Transverse colon (tissue), 4 donors: ENCODE measurements around the gene DEK. TPM values are rescaled to one million over a fixed set of nuclear protein-coding genes. Genes with fewer than 3 reads are reported as not detected.
"Not testable (repeated sequence)": the region's sequence is repeated elsewhere in the genome, so short reads cannot be mapped to it uniquely, and the experiment has no call there.

Experiments
- DNase-seq: peaks from one replicate; pipeline ENCODE4 v3.0.0-alpha.2; 2019
- H3K27ac ChIP-seq, 4 donors: fragments of 200-600 bp; sonication (generic); 2 replicates each; pipeline ENCODE4 v1.5.1; 2016 to 2018; ENCODE audit warnings: inconsistent platforms in 4 of 4
- H3K27me3 ChIP-seq: fragments of 200-600 bp; sonication (generic); 2 replicates; pipeline ENCODE4 v1.5.1; 2017; ENCODE audit warnings: inconsistent platforms
- H3K36me3 ChIP-seq, 4 donors: fragments of 200-600 bp; sonication (generic); 2 replicates each; pipeline ENCODE4 v1.5.1; 2017 to 2019; ENCODE audit warnings: inconsistent platforms in 4 of 4
- H3K4me1 ChIP-seq, 4 donors: fragments of 200-600 bp; sonication (generic); 2 replicates each; pipeline ENCODE4 v1.5.1; 2017 to 2020; ENCODE audit warnings: inconsistent platforms in 4 of 4
- H3K4me3 ChIP-seq, 4 donors: fragments of 200-600 bp; sonication (generic); 1 replicate in 1 of 4; 2 replicates in 3 of 4; pipeline versions ENCODE4 v1.5.1 to v1.6.1; 2017 to 2019; ENCODE audit warnings: inconsistent platforms in 4 of 4
- H3K9me3 ChIP-seq, 2 donors: fragments of 200-600 bp; sonication (generic); 2 replicates each; pipeline ENCODE4 v1.5.1; 2017 to 2019; ENCODE audit warnings: inconsistent platforms in 2 of 2
- CTCF ChIP-seq, 5 experiments: fragments of 200-600 bp in 3 of 5; fragments of 450-650 bp in 2 of 5; sonication (generic) in 3 of 5; IDR thresholded peaks; 1 replicate in 2 of 5; 2 replicates in 3 of 5; pipeline ENCODE4 v1.5.1; 2016 to 2017; ENCODE audit warnings: antibody characterized with exemption in 5 of 5, inconsistent platforms in 3 of 5, mild to moderate bottlenecking in 2 of 5, moderate library complexity in 1 of 5
- EP300 ChIP-seq: sonication (generic); formaldehyde crosslinking; IDR thresholded peaks from one replicate; pipeline ENCODE4 v1.6.1; 2017; ENCODE audit warnings: antibody characterized with exemption, low read depth
- POLR2A ChIP-seq: fragments of 450-650 bp; IDR thresholded peaks from one replicate; pipeline ENCODE4 v1.6.1; 2016; ENCODE audit warnings: antibody characterized with exemption, mild to moderate bottlenecking, moderate library complexity
- POLR2AphosphoS5 ChIP-seq, 3 donors: sonication (generic); formaldehyde crosslinking; IDR thresholded peaks; one replicate each; pipeline ENCODE4 v1.6.1; 2016; ENCODE audit warnings: antibody characterized with exemption in 3 of 3
- WGBS, 2 donors: methylation state at CpG; one replicate each; pipeline ENCODE4 v1.1.5; 2018; ENCODE audit warnings: low coverage in 1 of 2; 5-methylcytosine and 5-hydroxymethylcytosine counted together
- in situ Hi-C, 4 donors: fragments of 200-750 bp; cut with MboI; loops; one replicate each; pipeline versions ENCODE4 v1.15.0 to v1.15.1; 2017; ENCODE audit warnings: low sequenced_read_pairs in 3 of 4, low pct_ligation_motif_present in 1 of 4, low pct_unique_long_range_greater_than_20kb in 1 of 4
- intact Hi-C: fragments of 100-400 bp; cut with DNase I; formaldehyde crosslinking; loops from one replicate; pipeline ENCODE4 v1.15.1; 2023; ENCODE audit warnings: low total_unique reads
- total RNA-seq, 4 donors: library from RNA; depleted of rRNA; stranded (reverse); fragments of >200 nt; gene quantifications; one replicate each; pipeline ENCODE4 v1.1.0, GENCODE V29; 2016

Gene DEK
- total RNA-seq, 4 donors from 2014 or later = 96.9 to 175 (median 111) TPM

GRCh38 chr6:18237167-18237566, 27.2 kb downstream of the DEK start:
- peaks cover 0 to 7% (median 0%) of the 10 kb centered on the region in 4 donors for H3K4me1 ChIP-seq
- no peak overlapping the region for H3K27ac ChIP-seq
- no peak overlapping the region for H3K4me3 ChIP-seq
- H3K36me3 ChIP-seq = peaks cover 0 to 36% (median 10%) of the 10 kb centered on the region in 4 donors
- intact Hi-C loops (no loop called here), in situ Hi-C loops (no loop called here)
- TF ChIP-seq CTCF (IDR thresholded peaks at IDR 0.05) (no peak), POLR2AphosphoS5 (IDR thresholded peaks at IDR 0.05) (no peak), POLR2A (no peak), EP300 (no peak)
- no peaks in the 10 kb centered on the region for H3K27me3 ChIP-seq
- H3K9me3 ChIP-seq = peaks cover under 1 to 4% of the 10 kb centered on the region in 2 donors
- no peak for DNase-seq
- WGBS, 2 donors = 98 to 100% methylated on average over 1 of the region's 1 CpG

- Histone ChIP-seq H3K27ac (no peak overlapping the region), H3K4me1 (no peaks in the 10 kb centered on the region), H3K27me3 (no peaks in the 10 kb centered on the region), H3K4me3 (no peak overlapping the region), H3K9me3 (peaks cover 4 to 5% of the 10 kb centered on the region in 2 donors), H3K36me3 (peaks cover 0 to 44% (median 12%) of the 10 kb centered on the region in 4 donors)
- TF ChIP-seq EP300 (no peak), CTCF (IDR thresholded peaks at IDR 0.05) (no peak), POLR2AphosphoS5 (IDR thresholded peaks at IDR 0.05) (no peak), POLR2A (no peak)
- DNase-seq = no peak
- WGBS, 2 donors = 70 to 97% methylated on average over 2 to 3 of the region's 3 CpGs
- in situ Hi-C loops (no loop called here), intact Hi-C loops (no loop called here)
Measured at GRCh38 chr6:18235524-18235923, 28.8 kb downstream of the DEK start.

GRCh38 chr6:18234564-18234963, 29.8 kb downstream of the DEK start:
- H3K36me3 ChIP-seq = peaks cover 0 to 44% (median 12%) of the 10 kb centered on the region in 4 donors
- H3K27me3 ChIP-seq = no peaks in the 10 kb centered on the region
- no peak overlapping the region for H3K27ac ChIP-seq
- 100% methylated on average over 1 of the region's 1 CpG for WGBS, 2 donors
- intact Hi-C loops (no loop called here), in situ Hi-C loops (no loop called here)
- H3K4me3 ChIP-seq = no peak overlapping the region
- no peak for DNase-seq
- peaks cover 4 to 5% of the 10 kb centered on the region in 2 donors for H3K9me3 ChIP-seq
- TF ChIP-seq EP300 (no peak), POLR2AphosphoS5 (IDR thresholded peaks at IDR 0.05) (no peak), POLR2A (no peak), CTCF (IDR thresholded peaks at IDR 0.05) (no peak)
- no peaks in the 10 kb centered on the region for H3K4me1 ChIP-seq

GRCh38 chr6:18233770-18234169, 30.6 kb downstream of the DEK start:
- H3K27ac ChIP-seq, H3K27me3 ChIP-seq, H3K9me3 ChIP-seq, H3K4me3 ChIP-seq, DNase-seq, intact Hi-C loops, in situ Hi-C loops, H3K4me1 ChIP-seq: not testable (repeated sequence)
- 100% methylated on average over 3 of the region's 4 CpGs; no CpG with 5 or more reads in 1 of the 2 donors for WGBS, 2 donors
- H3K36me3 ChIP-seq = peaks cover 0 to 45% (median 16%) of the 10 kb centered on the region in 4 donors

- in situ Hi-C loops, H3K9me3 ChIP-seq, H3K27ac ChIP-seq, intact Hi-C loops, H3K4me3 ChIP-seq, H3K4me1 ChIP-seq, H3K27me3 ChIP-seq, DNase-seq: not testable (repeated sequence)
- 92 to 98% methylated on average over 7 of the region's 7 CpGs for WGBS, 2 donors
- peaks cover 0 to 49% (median 24%) of the 10 kb centered on the region in 4 donors for H3K36me3 ChIP-seq
Measured at GRCh38 chr6:18231856-18232255, 32.5 kb downstream of the DEK start.

- DNase-seq, H3K27ac ChIP-seq, H3K9me3 ChIP-seq, H3K4me1 ChIP-seq, intact Hi-C loops, H3K4me3 ChIP-seq, in situ Hi-C loops, H3K27me3 ChIP-seq: not testable (repeated sequence)
- H3K36me3 ChIP-seq = peaks cover 0 to 35% (median 13%) of the 10 kb centered on the region in 4 donors
- WGBS, 2 donors = 92 to 96% methylated on average over 7 to 14 of the region's 14 CpGs
Measured at GRCh38 chr6:18228590-18228989, 35.7 kb downstream of the DEK start.

GRCh38 chr6:18227166-18227565, 37.2 kb downstream of the DEK start:
- in situ Hi-C loops, H3K9me3 ChIP-seq, H3K27ac ChIP-seq, intact Hi-C loops, DNase-seq, H3K27me3 ChIP-seq, H3K4me3 ChIP-seq, H3K4me1 ChIP-seq: not testable (repeated sequence)
- H3K36me3 ChIP-seq = peaks cover 0 to 38% (median 17%) of the 10 kb centered on the region in 4 donors
- 93 to 96% methylated on average over 5 to 9 of the region's 9 CpGs for WGBS, 2 donors
